ENCODE data around the gene HSF5.
A peak's percentile ranks its signal among the peaks of the same experiment; 100 is the strongest.
"Not testable (repeated sequence)": the region's sequence is repeated elsewhere in the genome, so short reads cannot be mapped to it uniquely, and the experiment has no call there.

HSF5 gene

GRCh38 chr17:58516644-58517377 lies 28.6 kb upstream of the HSF5 start:
- no peak for DNase-seq (ENCODE audit: low spot score)

- no peak for DNase-seq (ENCODE audit: low spot score)
Observed at GRCh38 chr17:58515286-58515685, 27.1 kb upstream of the HSF5 start.

GRCh38 chr17:58514770-58515157 lies 26.6 kb upstream of the HSF5 start:
- DNase-seq (ENCODE audit: low spot score), result no peak

DNA sequence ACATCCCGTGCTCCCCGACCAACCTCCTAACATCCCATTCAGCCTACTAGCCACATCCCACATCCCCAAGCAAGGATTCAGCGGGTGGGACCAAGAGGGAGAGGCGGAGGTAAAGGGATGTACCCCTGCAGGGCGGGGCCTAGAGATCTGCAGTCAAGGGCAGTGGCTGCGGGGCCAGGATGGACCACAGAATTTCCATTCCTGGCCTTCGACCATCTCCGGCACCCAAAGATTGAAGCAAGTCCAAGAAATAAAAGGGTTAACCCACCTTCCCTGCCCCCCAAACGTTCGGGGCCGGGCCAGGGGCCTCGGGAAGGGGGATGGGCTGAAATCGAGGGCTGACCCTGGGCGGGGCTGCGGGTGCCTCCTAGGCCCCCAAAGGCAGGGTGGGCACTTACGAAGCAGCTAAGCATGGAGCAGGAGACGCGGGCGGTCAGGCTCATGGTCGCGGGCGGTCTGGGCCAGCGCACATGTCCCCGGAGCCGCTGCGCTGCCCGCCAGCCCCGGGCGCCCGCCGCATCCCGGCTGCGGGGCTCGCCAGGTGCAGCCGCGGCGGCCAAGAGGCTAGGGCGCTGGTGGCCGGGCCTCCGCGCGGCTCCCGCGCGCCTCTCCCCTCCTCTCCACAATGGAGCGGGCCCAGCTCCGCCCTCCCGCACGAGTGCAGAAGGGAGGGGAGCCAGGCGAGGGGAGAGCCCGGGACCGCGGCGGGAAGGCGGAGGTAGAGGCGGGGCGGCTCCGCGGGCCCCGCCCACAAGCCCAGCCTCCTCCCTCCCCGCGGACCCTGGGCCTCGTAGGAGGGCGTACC lies 26.0 kb upstream of the HSF5 start, which contains the start of gene MTMR4:
TSS of gene MTMR4 (minus strand) at position 674 of the 805 bp plus-strand sequence. CDS start at position 443, 231 bp downstream.
- peak; percentile 80 for DNase-seq (ENCODE audit: low spot score)

GRCh38 chr17:58513267-58513964 lies 25.2 kb upstream of the HSF5 start:
- no peak for DNase-seq (ENCODE audit: low spot score)

- no peak for DNase-seq (ENCODE audit: low spot score)
Observed at GRCh38 chr17:58510075-58510474, 21.9 kb upstream of the HSF5 start.

- no peak for DNase-seq (ENCODE audit: low spot score)
Observed at GRCh38 chr17:58508341-58509067, 20.3 kb upstream of the HSF5 start.

DNA sequence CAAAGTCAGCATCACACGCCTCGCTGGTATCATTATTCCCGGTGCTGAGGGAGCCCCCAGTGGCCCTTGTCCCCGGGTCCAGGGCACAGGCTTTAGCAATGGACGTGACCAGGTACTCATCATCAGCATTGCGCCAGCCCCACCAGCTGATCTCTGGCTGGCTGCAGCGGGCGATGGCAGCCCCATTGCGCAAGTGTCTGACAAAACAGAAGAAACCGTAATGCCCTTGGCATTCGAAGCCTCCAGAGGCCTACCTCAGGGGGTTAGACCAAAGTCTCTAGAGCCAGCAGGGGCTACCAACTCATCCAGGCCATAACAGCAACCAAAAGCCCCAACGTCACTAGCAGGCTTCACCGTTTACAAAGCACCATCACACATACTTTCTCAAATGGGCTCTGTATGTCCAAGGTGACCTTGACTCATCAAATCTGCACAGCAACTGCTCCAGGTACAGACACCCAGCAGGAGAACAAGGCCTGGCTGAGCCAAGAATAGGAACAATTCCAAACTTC lies 19.0 kb upstream of the HSF5 start:
- no peak for DNase-seq (ENCODE audit: low spot score)

DNA sequence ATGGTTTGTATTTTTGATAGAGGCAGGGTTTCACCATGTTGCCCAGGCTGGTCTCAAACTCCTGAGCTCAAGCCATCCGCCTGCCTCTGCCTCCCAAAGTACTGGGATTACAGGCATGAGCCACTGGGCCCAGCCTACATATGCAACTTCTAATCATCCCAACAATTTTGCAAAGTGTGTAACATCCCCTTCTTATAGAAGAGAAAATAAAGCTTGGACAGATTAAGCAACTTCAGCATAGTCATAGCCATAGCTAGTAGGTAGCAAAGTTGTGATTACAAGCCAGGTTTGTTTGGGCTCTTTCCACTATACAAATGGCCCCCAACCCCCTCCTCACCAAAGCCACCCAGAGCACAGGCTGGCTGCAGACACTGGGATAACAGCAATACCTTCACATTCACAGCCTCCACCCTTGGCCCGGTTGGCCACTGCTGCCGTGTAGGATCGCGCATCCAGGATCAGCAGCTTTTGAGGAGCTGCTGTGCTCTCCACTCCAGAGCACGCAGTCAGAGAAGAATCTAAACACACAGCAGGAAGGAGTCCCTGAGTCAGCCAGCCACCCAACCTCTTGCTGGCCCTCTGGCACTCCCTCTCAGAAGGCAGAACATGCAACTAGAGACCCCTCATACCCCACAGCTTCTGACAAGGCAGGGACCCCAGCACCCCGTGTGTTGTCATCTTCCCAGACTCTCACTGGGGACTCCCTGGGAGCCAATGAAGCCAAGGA lies 18.3 kb upstream of the HSF5 start:
- no peak for DNase-seq (ENCODE audit: low spot score)

- no peak for DNase-seq (ENCODE audit: low spot score)
Observed at GRCh38 chr17:58504826-58505351, 16.7 kb upstream of the HSF5 start.

DNA sequence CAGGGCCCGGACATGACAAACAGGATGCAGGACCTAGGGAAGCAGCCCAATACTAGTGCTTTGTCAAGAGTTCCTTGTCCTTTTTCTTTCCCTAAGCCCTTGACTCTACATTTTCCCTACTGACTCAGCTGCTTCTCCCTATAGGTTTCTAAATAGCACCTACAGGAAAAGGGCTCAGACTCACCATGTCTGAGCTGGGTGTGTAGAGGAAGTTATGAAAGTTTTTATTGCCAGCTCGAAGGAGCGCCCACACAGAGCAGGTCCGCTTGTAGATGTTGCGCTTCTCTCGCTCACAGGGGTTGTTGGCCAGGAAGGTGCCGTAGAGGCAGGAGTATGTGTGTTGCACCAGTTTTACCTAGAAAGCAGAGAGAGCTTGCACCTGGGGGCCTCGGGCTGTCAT lies 15.7 kb upstream of the HSF5 start:
- DNase-seq (ENCODE audit: low spot score), result no peak

DNA sequence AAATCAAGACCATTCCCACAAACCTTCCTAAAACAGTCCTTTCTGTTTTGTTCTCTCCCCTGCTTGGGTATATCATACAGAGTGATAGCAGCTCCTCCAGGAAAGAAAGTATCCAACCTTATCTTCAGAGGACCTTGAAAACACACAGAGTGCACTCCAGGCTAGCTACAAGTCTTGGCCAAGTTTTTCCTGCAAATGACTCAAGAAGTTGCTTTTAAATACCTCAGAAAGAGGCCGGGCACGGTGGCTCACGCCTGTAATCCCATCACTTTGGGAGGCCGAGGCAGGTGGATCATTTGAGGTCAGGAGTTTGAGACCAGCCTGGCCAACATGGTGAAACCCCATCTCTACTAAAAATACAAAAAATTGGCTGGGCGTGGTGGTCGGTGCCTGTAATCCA lies 14.9 kb upstream of the HSF5 start:
- DNase-seq (ENCODE audit: low spot score), result not testable (repeated sequence)

DNA sequence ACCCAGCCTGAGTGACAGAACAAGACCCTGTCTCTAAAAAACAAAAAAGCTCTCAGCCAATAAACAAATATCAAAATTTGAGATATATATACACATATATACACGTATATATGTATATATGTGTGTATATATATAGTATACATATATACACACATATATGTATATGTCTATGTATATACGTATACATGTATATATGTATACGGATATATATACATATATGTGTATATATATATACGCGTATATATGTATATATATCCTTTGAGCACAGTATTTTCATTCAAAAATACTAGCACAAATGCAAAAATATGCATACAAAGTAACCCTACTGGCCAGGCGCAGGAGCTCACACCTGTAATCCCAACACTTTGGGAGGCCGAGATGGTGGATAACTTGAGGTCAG lies 13.2 kb upstream of the HSF5 start:
- no peak for DNase-seq (ENCODE audit: low spot score)

GRCh38 chr17:58498177-58498828 lies 10.1 kb upstream of the HSF5 start:
- DNase-seq (ENCODE audit: low spot score), result no peak

- no peak for DNase-seq (ENCODE audit: low spot score)
Observed at GRCh38 chr17:58493506-58493905, 5.3 kb upstream of the HSF5 start.

- peak; percentile 40 for DNase-seq (ENCODE audit: low spot score)
Observed at GRCh38 chr17:58492238-58493121, 4.3 kb upstream of the HSF5 start.

- no peak for DNase-seq (ENCODE audit: low spot score)
Observed at GRCh38 chr17:58491510-58492045, 3.4 kb upstream of the HSF5 start.

DNA sequence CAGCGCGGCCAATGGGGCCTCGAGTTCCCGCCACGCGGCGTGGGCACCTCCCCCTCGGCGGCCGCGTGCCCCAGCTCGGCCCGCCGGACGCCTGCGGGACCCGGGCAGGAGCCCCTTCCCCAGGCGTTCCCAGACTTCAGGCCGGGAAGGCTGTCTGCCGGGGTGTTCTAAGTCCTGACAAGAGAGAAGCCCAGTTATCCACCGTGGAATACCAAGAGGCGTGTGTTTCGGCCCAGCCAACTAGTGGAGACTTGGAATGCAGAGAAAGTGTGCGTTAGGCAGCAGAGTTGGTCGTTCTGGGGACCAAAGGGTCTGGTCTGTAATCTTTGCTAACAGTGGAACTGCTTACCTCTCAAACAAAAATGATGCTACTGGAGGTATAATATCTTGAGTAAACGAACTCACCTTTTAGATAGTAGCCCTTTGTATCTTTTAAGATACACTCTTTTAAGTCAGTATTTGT lies 251 bp upstream of the HSF5 start:
- DNase-seq (ENCODE audit: low spot score), result no peak

DNA sequence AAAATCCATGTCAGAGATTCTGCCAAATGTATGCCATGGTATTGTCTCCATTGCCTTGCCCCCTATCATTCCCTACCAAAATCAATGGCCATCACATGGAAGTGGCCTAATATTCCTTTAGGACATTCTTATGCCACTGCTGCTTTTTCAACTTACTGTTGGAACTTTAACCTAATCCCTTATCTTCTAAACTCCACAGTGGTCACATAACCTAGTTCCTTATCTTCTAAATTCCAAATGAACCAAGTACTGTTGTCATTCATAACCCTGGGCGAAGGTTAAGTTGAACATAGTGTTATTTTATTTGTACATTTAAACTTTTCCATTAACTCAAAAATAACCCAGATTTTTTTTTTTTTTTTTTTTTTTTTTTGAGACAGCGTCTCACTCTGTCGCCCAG lies 3.6 kb downstream of the HSF5 start:
- no peak for DNase-seq (ENCODE audit: low spot score)

Measured in kidney tubule cell (primary cell).